Muscle of back (tissue), 11 donors: Measurements from ENCODE around the gene ATL2. TPM values are rescaled to one million over a fixed set of nuclear protein-coding genes. Genes with fewer than 3 reads are reported as not detected.

ENCODE experiments used
- DNase-seq, 3 donors: peaks; one replicate each; pipeline versions ENCODE4 v3.0.0 to v3.0.0-alpha.2; 2013
- polyA plus RNA-seq, 10 donors: library from polyadenylated mRNA; unstranded; fragments of 120-200 nt; gene quantifications; one replicate each; pipeline ENCODE4 v1.2.1, GENCODE V29; 2013; ENCODE audit not compliant: insufficient read length in 10 of 10

Gene ATL2
- polyA plus RNA-seq, 10 donors: 26.1 to 40.6 (median 36.3) TPM

GRCh38 chr2:38254796-38255195 is 122.3 kb downstream of the ATL2 start:
- DNase-seq: no peak

GRCh38 chr2:38251940-38252339 is 125.1 kb downstream of the ATL2 start:
- DNase-seq: no peak

GRCh38 chr2:38248707-38249106 is 128.4 kb downstream of the ATL2 start:
- DNase-seq: no peak

GRCh38 chr2:38248255-38248654 is 128.8 kb downstream of the ATL2 start:
- peak in 2 of 3 donors; percentile 29 to 52 for DNase-seq

- no peak for DNase-seq
Measured at GRCh38 chr2:38246105-38246504, 131.0 kb downstream of the ATL2 start.

GRCh38 chr2:38245114-38245641 is 131.9 kb downstream of the ATL2 start:
- no peak for DNase-seq

- no peak for DNase-seq
Measured at GRCh38 chr2:38244301-38244700, 132.8 kb downstream of the ATL2 start.

Other genes with a start within 250 kb of the ATL2 start
- gene HNRNPLL, start 225.7 kb upstream of the ATL2 start, polyA plus RNA-seq: 10 to 100 TPM; 34.2 to 50.6 (median 38.6) TPM